GM12878 (cell line): ENCODE data around the gene UBE3D. TPM values are rescaled to one million over a fixed set of nuclear protein-coding genes. Genes with fewer than 3 reads are reported as not detected.

Source experiments
- ATAC-seq: fragments of 200-7000 bp; cut with Tn5 transposase; 3 replicates; pipeline ENCODE4 v1.9.1; 2020; ENCODE audit warnings: mild to moderate bottlenecking, moderate library complexity
- BruUV-seq: library from RNA; stranded (reverse); fragments of 400-500 nt; replicated peaks from 2 replicates; lab custom pipeline; 2021; lab: Mats Ljungman, UMichigan
- CTCF ChIA-PET: fragments of 300-600 bp; sonication (Branson Sonifier 250); formaldehyde crosslinking; extraction: SDS; loops from one replicate; lab custom pipeline; 2021; ENCODE audit warnings: inconsistent platforms; lab: Yijun Ruan, JAX
- POLR2A ChIA-PET: fragments of 350-600 bp; formaldehyde crosslinking; extraction: SDS; loops from one replicate; lab custom pipeline; 2021; ENCODE audit warnings: inconsistent platforms; lab: Charles Lee
- RAD21 ChIA-PET: fragments of 300-600 bp; sonication (Branson Sonifier 250); formaldehyde crosslinking; loops from one replicate; lab custom pipeline; 2023; ENCODE audit warnings: antibody characterized with exemption; ENCODE audit not compliant: unreplicated experiment; lab: Charles Lee
- SMC1A ChIA-PET: fragments of 300-600 bp; sonication (Branson Sonifier 250); formaldehyde crosslinking; loops from one replicate; lab custom pipeline; 2023; ENCODE audit not compliant: unreplicated experiment, uncharacterized antibody; lab: Charles Lee
- DNase-seq: peaks from one replicate; pipeline ENCODE4 v3.0.0-alpha.2; 2011; ENCODE audit warnings: low read depth, low spot score
- FAIRE-seq: peaks from 3 replicates; lab custom pipeline; 2011; peaks lifted over from hg19 to GRCh38; lab: Jason Lieb, UNC
- H2AFZ ChIP-seq: 2 replicates; pipeline ENCODE4 v1.6.0; 2011; ENCODE audit warnings: low read depth, low read length, control low read depth; ENCODE audit not compliant: control insufficient read depth
- H3K27ac ChIP-seq: 2 replicates; pipeline ENCODE4 v1.5.1; 2011; ENCODE audit warnings: control low read depth; ENCODE audit not compliant: control insufficient read depth, insufficient read depth
- H3K27me3 ChIP-seq, 2 experiments: replicated peaks in 1 of 2; 2 replicates each; pipeline versions ENCODE4 v1.6.0 to v1.6.1; 2011; ENCODE audit warnings: low read length in 1 of 2; ENCODE audit not compliant: control insufficient read depth in 2 of 2, insufficient read depth in 2 of 2
- H3K36me3 ChIP-seq, 2 experiments: 2 replicates each; pipeline ENCODE4 v1.5.1; 2011; ENCODE audit warnings: low read length in 1 of 2; ENCODE audit not compliant: control insufficient read depth in 2 of 2, insufficient read depth in 2 of 2
- H3K4me1 ChIP-seq: 2 replicates; pipeline ENCODE4 v1.6.1; 2011; ENCODE audit warnings: mild to moderate bottlenecking, low read length, moderate library complexity, mixed read lengths; ENCODE audit not compliant: control insufficient read depth, insufficient read depth
- H3K4me2 ChIP-seq: 2 replicates; pipeline ENCODE4 v1.6.0; 2011; ENCODE audit warnings: control low read depth; ENCODE audit not compliant: control insufficient read depth, insufficient read depth
- H3K4me3 ChIP-seq: fragments of 200-600 bp; sonication (generic); 2 replicates; pipeline ENCODE4 v1.5.1; 2016
- H3K79me2 ChIP-seq: 2 replicates; pipeline ENCODE4 v1.6.0; 2011; ENCODE audit warnings: low read length; ENCODE audit not compliant: control insufficient read depth, insufficient read depth
- H3K9ac ChIP-seq: 2 replicates; pipeline ENCODE4 v1.8.0; 2011; ENCODE audit warnings: low read length, control low read depth, mixed read lengths; ENCODE audit not compliant: control insufficient read depth, insufficient read depth
- H3K9me3 ChIP-seq: replicated peaks from 3 replicates; pipeline ENCODE4 v1.5.1; 2011; ENCODE audit warnings: mild to moderate bottlenecking, low read length; ENCODE audit not compliant: control insufficient read depth, insufficient read depth
- H4K20me1 ChIP-seq: 2 replicates; pipeline ENCODE4 v1.6.0; 2011; ENCODE audit not compliant: control insufficient read depth, insufficient read depth
- ASH2L ChIP-seq: fragments of 300-600, 200-600 bp; sonication (generic); IDR thresholded peaks from 2 replicates; pipeline ENCODE4 v1.6.1; 2017; ENCODE audit warnings: low read depth, mild to moderate bottlenecking, borderline replicate concordance
- BCL3 ChIP-seq: IDR thresholded peaks from 2 replicates; pipeline ENCODE4 v1.6.1; 2011; ENCODE audit warnings: borderline replicate concordance, low read depth, mild to moderate bottlenecking, moderate library complexity, low read length; ENCODE audit not compliant: insufficient read depth, poor library complexity, severe bottlenecking
- CBFB ChIP-seq: IDR thresholded peaks from 2 replicates; pipeline ENCODE4 v1.6.1; 2016; ENCODE audit warnings: antibody characterized with exemption, low read depth
- CREB1 ChIP-seq: IDR thresholded peaks from 2 replicates; pipeline ENCODE4 v1.6.1; 2012; ENCODE audit warnings: low read depth, mild to moderate bottlenecking, inconsistent platforms
- ESRRA ChIP-seq: IDR thresholded peaks from 2 replicates; pipeline ENCODE4 v1.6.1; 2012; ENCODE audit warnings: mild to moderate bottlenecking, low read length, improper control_type of control experiment
- HDAC6 ChIP-seq: fragments of 200-600 bp; sonication (generic); IDR thresholded peaks from one replicate; pipeline ENCODE4 v1.8.0; 2017; ENCODE audit warnings: antibody characterized with exemption; ENCODE audit not compliant: unreplicated experiment
- IKZF1 ChIP-seq: fragments of 450-650 bp; conservative IDR thresholded peaks from 2 replicates; pipeline ENCODE4 v1.6.1; 2017; ENCODE audit warnings: antibody characterized with exemption, mild to moderate bottlenecking
- NBN ChIP-seq: fragments of 450-650 bp; IDR thresholded peaks from 2 replicates; pipeline ENCODE4 v1.6.1; 2016
- NFXL1 ChIP-seq: fragments of 450-650 bp; IDR thresholded peaks from 2 replicates; pipeline ENCODE4 v1.6.1; 2017; ENCODE audit warnings: antibody characterized with exemption, mild to moderate bottlenecking, borderline replicate concordance
- POLR2A ChIP-seq: IDR thresholded peaks from 2 replicates; pipeline ENCODE4 v1.6.1; 2011; ENCODE audit warnings: low read depth, mild to moderate bottlenecking, low read length
- RFX5 ChIP-seq: IDR thresholded peaks from 2 replicates; pipeline ENCODE4 v1.6.1; 2011; ENCODE audit warnings: low read depth, low read length, improper control_type of control experiment
- SRF ChIP-seq, 2 experiments: IDR thresholded peaks; 2 replicates each; pipeline ENCODE4 v1.6.1; 2011; ENCODE audit warnings: low read depth in 2 of 2, low read length in 2 of 2, mild to moderate bottlenecking in 1 of 2, moderate library complexity in 1 of 2
- STAT3 ChIP-seq: IDR thresholded peaks from 2 replicates; pipeline ENCODE4 v1.6.1; 2011; ENCODE audit warnings: low read depth, low read length, improper control_type of control experiment
- WGBS: methylation state at CpG from one replicate; pipeline ENCODE4 v1.1.6; 2016; ENCODE audit warnings: low lambda C conversion rate; ENCODE audit not compliant: insufficient replicate concordance, insufficient coverage; ENCODE audit errors: missing lambda C conversion rate; 5-methylcytosine and 5-hydroxymethylcytosine counted together
- in situ Hi-C: fragments of 300-500 bp; cut with MboI; formaldehyde crosslinking; loops from 9 replicates; pipeline ENCODE4 v1.14.3; 2018; ENCODE audit warnings: mixed read lengths
- intact Hi-C: fragments of 100-400 bp; cut with micrococcal nuclease; formaldehyde crosslinking; loops from one replicate; pipeline ENCODE4 v1.14.2; 2022; ENCODE audit not compliant: unreplicated experiment
- polyA plus RNA-seq, 11 experiments: library from polyadenylated mRNA; depleted of rRNA in 4 of 11; unstranded in 6 of 11; stranded (reverse) in 5 of 11; fragments of >200 nt; fragmentation: Nextera tagmentation in 4 of 11; fragmentation: Illumina TruSeq in 1 of 11; extraction: Ambion mirVana in 4 of 11; extraction: Trizol in 1 of 11; gene quantifications; 1 replicate in 1 of 11; 2 replicates in 10 of 11; pipeline versions ENCODE4 v1.2.1 to v1.2.3, GENCODE V29; 2011 to 2016; ENCODE audit warnings: inconsistent platforms in 2 of 11, missing spikeins in 2 of 11, low read depth in 1 of 11
- total RNA-seq, 4 experiments: library from RNA; depleted of rRNA in 3 of 4; stranded (reverse); fragments of >200 nt in 3 of 4; fragmentation: Illumina TruSeq in 1 of 4; extraction: Trizol in 1 of 4; gene quantifications; 2 replicates each; pipeline versions ENCODE4 v1.2.1 to v1.2.3, GENCODE V29; 2013 to 2021
- TF ChIP-seq, protein P1 (sequence below): fragments of 450-650 bp; IDR thresholded peaks from 2 replicates; pipeline ENCODE4 v1.6.1; 2017; ENCODE audit warnings: mild to moderate bottlenecking, low read depth, inconsistent platforms; ENCODE audit not compliant: poor library complexity, severe bottlenecking
- TF ChIP-seq, protein P2 (sequence below): IDR thresholded peaks from 2 replicates; pipeline ENCODE4 v1.6.1; 2012; ENCODE audit warnings: low read depth, low read length, improper control_type of control experiment
- TF ChIP-seq, protein P3 (sequence below): fragments of 450-650 bp; IDR thresholded peaks from 2 replicates; pipeline ENCODE4 v1.6.1; 2017; ENCODE audit warnings: borderline replicate concordance

Gene UBE3D
- total and polyA plus RNA-seq, 10 of the 15 experiments (the other 5 are each of a cell fraction or from before 2014, with no cell fraction given), result 4.3 to 9.0 (median 7.5) TPM

- no peak for TF ChIP-seq SRF (IDR thresholded peaks at IDR 0.05; ENCODE audit: low read depth in 2 of 2, low read length in 2 of 2)
- TF ChIP-seq ASH2L, result no peak
Observed at GRCh38 chr6:82891076-82891475, 174.6 kb downstream of the UBE3D start (continued).

DNA sequence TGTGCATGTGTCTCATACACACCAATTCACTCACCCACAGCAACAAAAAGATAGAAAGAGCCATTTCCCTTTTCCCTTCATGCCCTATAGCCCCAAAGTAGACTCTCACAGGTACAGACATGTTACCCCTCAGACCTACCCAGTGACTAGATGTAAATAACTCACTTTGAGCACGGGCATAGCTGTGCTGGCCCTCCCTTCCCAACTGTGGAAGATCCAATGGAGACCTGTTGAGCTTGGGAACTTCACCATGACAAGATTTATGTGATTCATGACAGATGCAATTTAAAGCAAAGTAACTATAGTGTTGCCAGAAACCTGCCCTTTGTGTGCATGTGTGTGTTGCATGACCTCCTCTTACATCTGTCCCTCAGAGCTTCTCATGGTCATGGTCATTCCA is 175.4 kb downstream of the UBE3D start:
- ChIA-PET RAD21 (no interaction called here), POLR2A (no interaction called here), SMC1A (no interaction called here), CTCF (no interaction called here)
- no TSS peak for BruUV-seq
- ATAC-seq (no peak), FAIRE-seq (no peak), DNase-seq (no peak)
- WGBS, result 88% methylated on average over 1 of the region's 1 CpG
- H3K9me3 ChIP-seq, result no peaks in the 10 kb centered on the region
- no peak overlapping the region for H3K4me2 ChIP-seq
- H4K20me1 ChIP-seq, result no peaks in the 10 kb centered on the region
- intact Hi-C loops, result no loop called here
- H3K27me3 ChIP-seq, result no peaks in the 10 kb centered on the region
- H3K4me1 ChIP-seq, result no peaks in the 10 kb centered on the region
- H3K36me3 ChIP-seq, result no peaks in the 10 kb centered on the region
- H3K9ac ChIP-seq, result no peak overlapping the region
- H2AFZ ChIP-seq, result no peak overlapping the region
- H3K4me3 ChIP-seq, result no peak overlapping the region
- no peaks in the 10 kb centered on the region for H3K79me2 ChIP-seq
- in situ Hi-C loops, result no loop called here
- H3K27ac ChIP-seq, result no peak overlapping the region
- TF ChIP-seq RFX5, result no peak
- TF ChIP-seq HDAC6, result no peak
- TF ChIP-seq STAT3, result no peak
- TF ChIP-seq, protein P1, sequence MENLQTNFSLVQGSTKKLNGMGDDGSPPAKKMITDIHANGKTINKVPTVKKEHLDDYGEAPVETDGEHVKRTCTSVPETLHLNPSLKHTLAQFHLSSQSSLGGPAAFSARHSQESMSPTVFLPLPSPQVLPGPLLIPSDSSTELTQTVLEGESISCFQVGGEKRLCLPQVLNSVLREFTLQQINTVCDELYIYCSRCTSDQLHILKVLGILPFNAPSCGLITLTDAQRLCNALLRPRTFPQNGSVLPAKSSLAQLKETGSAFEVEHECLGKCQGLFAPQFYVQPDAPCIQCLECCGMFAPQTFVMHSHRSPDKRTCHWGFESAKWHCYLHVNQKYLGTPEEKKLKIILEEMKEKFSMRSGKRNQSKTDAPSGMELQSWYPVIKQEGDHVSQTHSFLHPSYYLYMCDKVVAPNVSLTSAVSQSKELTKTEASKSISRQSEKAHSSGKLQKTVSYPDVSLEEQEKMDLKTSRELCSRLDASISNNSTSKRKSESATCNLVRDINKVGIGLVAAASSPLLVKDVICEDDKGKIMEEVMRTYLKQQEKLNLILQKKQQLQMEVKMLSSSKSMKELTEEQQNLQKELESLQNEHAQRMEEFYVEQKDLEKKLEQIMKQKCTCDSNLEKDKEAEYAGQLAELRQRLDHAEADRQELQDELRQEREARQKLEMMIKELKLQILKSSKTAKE, result no peak
- TF ChIP-seq, protein P2, sequence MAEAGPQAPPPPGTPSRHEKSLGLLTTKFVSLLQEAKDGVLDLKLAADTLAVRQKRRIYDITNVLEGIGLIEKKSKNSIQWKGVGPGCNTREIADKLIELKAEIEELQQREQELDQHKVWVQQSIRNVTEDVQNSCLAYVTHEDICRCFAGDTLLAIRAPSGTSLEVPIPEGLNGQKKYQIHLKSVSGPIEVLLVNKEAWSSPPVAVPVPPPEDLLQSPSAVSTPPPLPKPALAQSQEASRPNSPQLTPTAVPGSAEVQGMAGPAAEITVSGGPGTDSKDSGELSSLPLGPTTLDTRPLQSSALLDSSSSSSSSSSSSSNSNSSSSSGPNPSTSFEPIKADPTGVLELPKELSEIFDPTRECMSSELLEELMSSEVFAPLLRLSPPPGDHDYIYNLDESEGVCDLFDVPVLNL, result no peak
- no peak for TF ChIP-seq NFXL1
- TF ChIP-seq BCL3, result no peak
- TF ChIP-seq ESRRA, result no peak
- no peak for TF ChIP-seq NBN
- TF ChIP-seq CREB1, result no peak
- no peak for TF ChIP-seq IKZF1
- TF ChIP-seq CBFB, result no peak
- no peak for TF ChIP-seq POLR2A
- TF ChIP-seq, protein P3, sequence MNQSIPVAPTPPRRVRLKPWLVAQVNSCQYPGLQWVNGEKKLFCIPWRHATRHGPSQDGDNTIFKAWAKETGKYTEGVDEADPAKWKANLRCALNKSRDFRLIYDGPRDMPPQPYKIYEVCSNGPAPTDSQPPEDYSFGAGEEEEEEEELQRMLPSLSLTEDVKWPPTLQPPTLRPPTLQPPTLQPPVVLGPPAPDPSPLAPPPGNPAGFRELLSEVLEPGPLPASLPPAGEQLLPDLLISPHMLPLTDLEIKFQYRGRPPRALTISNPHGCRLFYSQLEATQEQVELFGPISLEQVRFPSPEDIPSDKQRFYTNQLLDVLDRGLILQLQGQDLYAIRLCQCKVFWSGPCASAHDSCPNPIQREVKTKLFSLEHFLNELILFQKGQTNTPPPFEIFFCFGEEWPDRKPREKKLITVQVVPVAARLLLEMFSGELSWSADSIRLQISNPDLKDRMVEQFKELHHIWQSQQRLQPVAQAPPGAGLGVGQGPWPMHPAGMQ, result no peak
